CD8-positive, alpha-beta memory T cell (primary cell): Measurements from ENCODE around the gene PRR36. TPM values are rescaled to one million over a fixed set of nuclear protein-coding genes. Genes with fewer than 3 reads are reported as not detected.

Experiments used
- CTCF ChIA-PET: fragments of 350-600 bp; sonication (Branson Sonifier 250); formaldehyde crosslinking; loops from one replicate; lab custom pipeline; 2021; ENCODE audit warnings: antibody characterized with exemption; lab: Charles Lee
- POLR2A ChIA-PET: fragments of 350-600 bp; sonication (Branson Sonifier 250); formaldehyde crosslinking; loops from one replicate; lab custom pipeline; 2021; ENCODE audit warnings: antibody characterized with exemption; lab: Charles Lee
- DNase-seq, 5 donors: peaks; one replicate each; pipeline versions ENCODE4 v3.0.0 to v3.0.0-alpha.2; 2020 to 2022; ENCODE audit warnings: mixed read lengths in 1 of 5
- H3K27ac ChIP-seq: one replicate; pipeline ENCODE4 v1.7.0; 2013; ENCODE audit warnings: low read depth, mild to moderate bottlenecking, low read length, moderate library complexity
- H3K27me3 ChIP-seq: 2 replicates; pipeline ENCODE4 v1.7.0; 2013; ENCODE audit warnings: low read length, mild to moderate bottlenecking; ENCODE audit not compliant: insufficient read depth, poor library complexity, severe bottlenecking
- H3K36me3 ChIP-seq: 2 replicates; pipeline ENCODE4 v1.7.0; 2013; ENCODE audit warnings: mild to moderate bottlenecking, low read length, moderate library complexity; ENCODE audit not compliant: insufficient read depth
- H3K4me1 ChIP-seq: 2 replicates; pipeline ENCODE4 v1.7.0; 2013; ENCODE audit warnings: mild to moderate bottlenecking, low read length, moderate library complexity; ENCODE audit not compliant: insufficient read depth
- H3K4me3 ChIP-seq: 2 replicates; pipeline ENCODE4 v1.7.0; 2013; ENCODE audit warnings: mild to moderate bottlenecking, low read length
- H3K9me3 ChIP-seq: 2 replicates; pipeline ENCODE4 v1.7.0; 2013; ENCODE audit warnings: mild to moderate bottlenecking, low read length
- H3K27ac Mint-ChIP-seq, 8 donors: one replicate each; pipeline ENCODE4 v1.8.0; 2020 to 2021; ENCODE audit warnings: mixed read lengths in 8 of 8, mild to moderate bottlenecking in 6 of 8, inconsistent platforms in 3 of 8, moderate library complexity in 3 of 8
- H3K27me3 Mint-ChIP-seq, 2 donors: one replicate each; pipeline ENCODE4 v1.8.0; 2020 to 2021; ENCODE audit warnings: mixed read lengths in 2 of 2, mild to moderate bottlenecking in 1 of 2, moderate library complexity in 1 of 2
- H3K36me3 Mint-ChIP-seq, 3 donors: one replicate each; pipeline ENCODE4 v1.8.0; 2020 to 2021; ENCODE audit warnings: mixed read lengths in 3 of 3, inconsistent platforms in 1 of 3, mild to moderate bottlenecking in 1 of 3
- H3K4me1 Mint-ChIP-seq, 3 donors: one replicate each; pipeline ENCODE4 v1.8.0; 2020 to 2021; ENCODE audit warnings: mixed read lengths in 3 of 3, inconsistent platforms in 1 of 3, mild to moderate bottlenecking in 1 of 3
- H3K4me3 Mint-ChIP-seq, 7 donors: one replicate each; pipeline ENCODE4 v1.8.0; 2020 to 2021; ENCODE audit warnings: mixed read lengths in 7 of 7, mild to moderate bottlenecking in 6 of 7, moderate library complexity in 4 of 7, inconsistent platforms in 2 of 7
- H3K9me3 Mint-ChIP-seq, 5 donors: one replicate each; pipeline ENCODE4 v1.8.0; 2020 to 2022; ENCODE audit warnings: mixed read lengths in 5 of 5, mild to moderate bottlenecking in 3 of 5, moderate library complexity in 2 of 5, inconsistent platforms in 1 of 5
- polyA plus RNA-seq: library from polyadenylated mRNA; unstranded; fragments of 300-500 nt; fragmentation: Illumina TruSeq; gene quantifications from one replicate; pipeline ENCODE4 v1.2.3, GENCODE V29; 2021
- total RNA-seq, 2 experiments: library from RNA; stranded (reverse); gene quantifications; one replicate each; pipeline ENCODE4 v1.2.3, GENCODE V29; 2021

The PRR36 gene
- total and polyA plus RNA-seq, 3 experiments from 2014 or later: not detected

DNA sequence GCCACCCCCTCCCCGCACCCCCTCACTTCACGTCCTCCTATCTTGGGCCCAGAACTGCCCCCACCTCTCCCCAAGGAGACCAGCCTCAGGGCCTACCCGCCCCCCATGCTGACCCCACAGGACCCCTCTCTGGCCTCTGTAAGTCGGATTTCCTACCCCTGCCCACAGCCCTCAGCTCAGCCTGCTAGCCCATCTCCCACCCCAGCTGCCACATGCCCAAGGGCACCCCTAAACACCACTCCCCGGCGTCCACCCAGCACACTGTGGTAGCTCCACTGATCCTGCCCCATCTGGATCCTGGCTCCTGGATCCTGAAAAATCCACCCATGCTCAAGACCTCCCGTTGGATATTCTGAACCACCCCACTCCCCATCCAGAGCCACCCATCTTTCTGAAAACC lies 43.4 kb downstream of the PRR36 start:
- Mint-ChIP-seq H3K4me1 (peaks cover 13 to 28% (median 23%) of the 10 kb centered on the region in 3 donors), H3K27me3 (no peaks in the 10 kb centered on the region), H3K36me3 (no peaks in the 10 kb centered on the region), H3K27ac (peak overlapping the region in 3 of 8 donors; percentile 67 to 83 (median 72)), H3K9me3 (no peaks in the 10 kb centered on the region), H3K4me3 (peak overlapping the region; percentile 77 to 89 (median 83))
- Histone ChIP-seq H3K27me3 (no peaks in the 10 kb centered on the region), H3K27ac (peak overlapping the region; percentile 9), H3K4me1 (peaks cover 17% of the 10 kb centered on the region), H3K4me3 (peak overlapping the region; percentile 26), H3K36me3 (no peaks in the 10 kb centered on the region), H3K9me3 (no peaks in the 10 kb centered on the region)
- no peak for DNase-seq
- CTCF ChIA-PET: interaction anchor here (2.1 kb wide), 1 partner anchor 38 kb away, joined by 10 read pairs; no protein-coding TSS in a partner anchor
- POLR2A ChIA-PET: interaction anchor here (1.0 kb wide), 1 partner anchor 25 kb away, joined by 4 read pairs; no protein-coding TSS in a partner anchor

GRCh38 chr19:7830272-7830771 lies 43.9 kb downstream of the PRR36 start:
- H3K9me3 ChIP-seq: no peaks in the 10 kb centered on the region
- peak in 1 of 5 donors; percentile 59 for DNase-seq
- peaks cover 17% of the 10 kb centered on the region for H3K4me1 ChIP-seq
- CTCF ChIA-PET: interaction anchor here (2.1 kb wide), 1 partner anchor 39 kb away, joined by 10 read pairs; no protein-coding TSS in a partner anchor
- H3K27ac ChIP-seq: peak overlapping the region; percentile 9
- H3K27me3 Mint-ChIP-seq: no peaks in the 10 kb centered on the region
- peak overlapping the region in 6 of 7 donors; percentile 79 to 89 (median 84) for H3K4me3 Mint-ChIP-seq
- no peaks in the 10 kb centered on the region for H3K36me3 Mint-ChIP-seq
- POLR2A ChIA-PET: interaction anchor here (1.0 kb wide), 1 partner anchor 25 kb away, joined by 4 read pairs; no protein-coding TSS in a partner anchor
- H3K4me3 ChIP-seq: peak overlapping the region; percentile 26
- H3K4me1 Mint-ChIP-seq: peaks cover 13 to 28% (median 23%) of the 10 kb centered on the region in 3 donors
- H3K27ac Mint-ChIP-seq: peak overlapping the region in 1 of 8 donors; percentile 65
- no peaks in the 10 kb centered on the region for H3K27me3 ChIP-seq
- no peaks in the 10 kb centered on the region for H3K9me3 Mint-ChIP-seq
- H3K36me3 ChIP-seq: no peaks in the 10 kb centered on the region

DNA sequence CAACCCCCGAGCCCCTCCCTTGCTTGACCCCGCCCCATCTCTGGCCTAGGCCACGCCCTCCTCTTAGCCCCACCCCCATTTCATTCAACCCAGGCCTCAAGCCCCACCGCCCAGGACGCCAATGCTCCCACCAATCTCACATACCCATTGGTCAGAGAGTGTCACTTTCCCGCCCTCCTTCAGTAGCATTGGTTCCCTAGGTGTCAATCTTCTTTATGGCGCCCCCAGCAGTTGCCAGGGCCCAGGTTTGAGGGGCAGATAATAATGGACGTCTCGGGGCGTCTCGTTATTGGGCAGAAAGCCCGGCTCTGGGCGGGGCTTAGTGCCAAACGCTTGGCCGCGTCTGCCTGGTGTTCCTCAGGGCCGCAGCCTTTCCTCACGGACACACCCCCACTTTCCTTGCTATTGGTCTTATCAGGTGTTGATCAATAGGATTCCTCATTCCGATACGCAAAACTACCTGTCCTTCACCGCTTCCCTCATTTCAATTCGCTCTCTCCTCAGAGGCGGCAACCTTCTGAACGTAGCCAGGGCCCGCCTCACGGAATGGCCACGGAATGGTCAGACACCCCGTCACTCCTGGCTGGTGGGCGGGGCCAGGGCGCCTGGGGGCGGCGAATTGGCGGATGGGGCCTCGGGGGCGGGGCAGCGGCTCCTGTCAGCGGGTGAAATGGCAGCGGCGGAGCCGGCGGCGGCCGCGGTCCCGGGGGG lies 44.5 kb downstream of the PRR36 start, which contains the start of gene EVI5L:
Gene EVI5L (plus strand): TSS at position 658 of the 711 bp plus-strand sequence. CDS start 16,325 bp downstream, outside the sequence.
- Mint-ChIP-seq H3K4me3 (peak within 1 kb of the TSS; percentile 79 to 89 (median 83)), H3K27ac (peak within 1 kb of the TSS; percentile 65 to 93 (median 88)), H3K4me1 (peaks cover 13 to 28% (median 23%) of the 10 kb centered on the region in 3 donors), H3K36me3 (no peaks in the 10 kb centered on the region), H3K27me3 (no peaks in the 10 kb centered on the region), H3K9me3 (no peaks in the 10 kb centered on the region)
- no peaks in the 10 kb centered on the region for H3K27me3 ChIP-seq
- peaks cover 17% of the 10 kb centered on the region for H3K4me1 ChIP-seq
- DNase-seq: peak; percentile 99 to 100 (median 99)
- peak within 1 kb of the TSS; percentile 9 for H3K27ac ChIP-seq
- H3K9me3 ChIP-seq: no peaks in the 10 kb centered on the region
- ChIA-PET CTCF (interaction anchor here (2.0 kb wide), 1 partner anchor 40 kb away, joined by 6 read pairs; no protein-coding TSS in a partner anchor), POLR2A (interaction anchor here (1.0 kb wide), 1 partner anchor 24 kb away, joined by 4 read pairs; no protein-coding TSS in a partner anchor)
- no peaks in the 10 kb centered on the region for H3K36me3 ChIP-seq
- peak within 1 kb of the TSS; percentile 26 for H3K4me3 ChIP-seq

GRCh38 chr19:7829166-7829520 lies 45.0 kb downstream of the PRR36 start:
- H3K27ac ChIP-seq: no peak overlapping the region
- Mint-ChIP-seq H3K27ac (peak overlapping the region in 7 of 8 donors; percentile 65 to 93 (median 89)), H3K4me3 (peak overlapping the region; percentile 79 to 89 (median 82)), H3K4me1 (peaks cover 13 to 28% (median 23%) of the 10 kb centered on the region in 3 donors), H3K36me3 (no peaks in the 10 kb centered on the region), H3K27me3 (no peaks in the 10 kb centered on the region), H3K9me3 (no peaks in the 10 kb centered on the region)
- H3K4me1 ChIP-seq: peaks cover 17% of the 10 kb centered on the region
- no peaks in the 10 kb centered on the region for H3K27me3 ChIP-seq
- CTCF ChIA-PET: interaction anchor here (0.8 to 2.0 kb wide), 3 partner anchors 28 to 148 kb away, joined by 4 to 6 read pairs (median 5); partner anchors contain the start of gene TRAPPC5
- POLR2A ChIA-PET: no interaction called here
- H3K9me3 ChIP-seq: no peaks in the 10 kb centered on the region
- no peak for DNase-seq
- peak overlapping the region; percentile 24 for H3K4me3 ChIP-seq
- no peaks in the 10 kb centered on the region for H3K36me3 ChIP-seq

GRCh38 chr19:7823686-7824301 lies 50.4 kb downstream of the PRR36 start:
- no peaks in the 10 kb centered on the region for H3K36me3 Mint-ChIP-seq
- Histone ChIP-seq H3K27me3 (peaks cover 8% of the 10 kb centered on the region), H3K4me3 (no peak overlapping the region), H3K9me3 (no peaks in the 10 kb centered on the region), H3K36me3 (no peaks in the 10 kb centered on the region), H3K4me1 (peaks cover 4% of the 10 kb centered on the region), H3K27ac (no peak overlapping the region)
- H3K4me3 Mint-ChIP-seq: no peak overlapping the region
- no peak for DNase-seq
- ChIA-PET POLR2A (interaction anchor here (0.7 kb wide), 1 partner anchor 194 kb away, joined by 6 read pairs; the partner anchor contains the start of gene PET100), CTCF (no interaction called here)
- peaks cover 16 to 29% of the 10 kb centered on the region in 2 donors for H3K27me3 Mint-ChIP-seq
- peak overlapping the region in 2 of 8 donors; percentile 5 to 46 for H3K27ac Mint-ChIP-seq
- H3K4me1 Mint-ChIP-seq: peaks cover 0 to under 1% (median under 1%) of the 10 kb centered on the region in 3 donors
- H3K9me3 Mint-ChIP-seq: peaks cover 0 to 5% (median 0%) of the 10 kb centered on the region in 5 donors

DNA sequence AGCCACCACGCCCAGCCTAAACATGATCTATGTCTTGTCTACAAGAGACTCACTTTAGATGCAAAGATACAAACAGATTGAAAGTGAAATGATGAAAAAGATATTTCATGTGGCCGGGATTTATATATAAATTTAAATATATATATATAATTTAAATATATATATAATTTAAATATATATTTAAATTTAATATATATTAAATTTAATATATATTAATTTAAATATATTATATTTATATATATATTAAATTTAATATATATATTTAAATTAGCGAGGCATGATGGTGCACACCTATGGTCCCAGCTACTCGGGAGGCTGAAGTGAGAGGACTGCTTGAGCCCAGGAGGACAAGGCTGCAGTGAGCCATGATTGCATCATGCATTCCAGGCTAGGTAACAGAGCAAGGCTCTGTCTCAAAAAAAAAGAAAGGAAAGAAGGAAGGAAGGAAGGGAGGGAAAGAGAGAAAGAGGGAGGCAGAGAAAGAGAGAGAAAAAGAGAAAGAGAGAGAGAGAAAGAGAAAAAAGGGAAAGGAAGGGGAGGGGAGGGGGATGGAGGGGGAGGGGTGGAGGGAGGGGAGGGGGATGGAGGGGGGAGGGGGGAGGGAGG lies 51.2 kb downstream of the PRR36 start:
- CTCF ChIA-PET: no interaction called here
- Mint-ChIP-seq H3K9me3 (peaks cover 0 to 6% (median 0%) of the 10 kb centered on the region in 5 donors), H3K36me3 (peaks cover 0 to 1% (median 0%) of the 10 kb centered on the region in 3 donors), H3K4me1 (no peaks in the 10 kb centered on the region), H3K4me3 (no peak overlapping the region), H3K27me3 (peaks cover 16 to 33% of the 10 kb centered on the region in 2 donors), H3K27ac (no peak overlapping the region)
- Histone ChIP-seq H3K27me3 (peaks cover 8% of the 10 kb centered on the region), H3K9me3 (no peaks in the 10 kb centered on the region), H3K27ac (no peak overlapping the region), H3K4me3 (no peak overlapping the region), H3K36me3 (no peaks in the 10 kb centered on the region), H3K4me1 (no peaks in the 10 kb centered on the region)
- DNase-seq: no peak
- POLR2A ChIA-PET: interaction anchor here (0.8 kb wide), 1 partner anchor 1156 kb away, joined by 6 read pairs; no protein-coding TSS in a partner anchor

GRCh38 chr19:7820588-7820987 lies 53.6 kb downstream of the PRR36 start:
- CTCF ChIA-PET: no interaction called here
- H3K9me3 ChIP-seq: no peaks in the 10 kb centered on the region
- POLR2A ChIA-PET: no interaction called here

More at GRCh38 chr19:7820588-7820987, 53.6 kb downstream of the PRR36 start:
- Mint-ChIP-seq H3K36me3 (peaks cover 0 to 1% (median 0%) of the 10 kb centered on the region in 3 donors), H3K4me1 (peaks cover 2 to 6% (median 3%) of the 10 kb centered on the region in 3 donors), H3K27ac (peak overlapping the region in 1 of 8 donors; percentile 52), H3K27me3 (peaks cover 20 to 42% of the 10 kb centered on the region in 2 donors), H3K4me3 (no peak overlapping the region), H3K9me3 (peaks cover 0 to 6% (median 0%) of the 10 kb centered on the region in 5 donors)
- peaks cover under 1% of the 10 kb centered on the region for H3K4me1 ChIP-seq
- no peak overlapping the region for H3K27ac ChIP-seq
- no peaks in the 10 kb centered on the region for H3K36me3 ChIP-seq
- no peak overlapping the region for H3K4me3 ChIP-seq
- no peak for DNase-seq
- peaks cover 8% of the 10 kb centered on the region for H3K27me3 ChIP-seq
